Fibroblast of peridontal ligament (primary cell): ENCODE measurements around the gene ADRM1.

Experiments
- DNase-seq: peaks from one replicate; pipeline ENCODE4 v3.0.0-alpha.2; 2010; ENCODE audit errors: extremely low read depth

Gene ADRM1

DNA sequence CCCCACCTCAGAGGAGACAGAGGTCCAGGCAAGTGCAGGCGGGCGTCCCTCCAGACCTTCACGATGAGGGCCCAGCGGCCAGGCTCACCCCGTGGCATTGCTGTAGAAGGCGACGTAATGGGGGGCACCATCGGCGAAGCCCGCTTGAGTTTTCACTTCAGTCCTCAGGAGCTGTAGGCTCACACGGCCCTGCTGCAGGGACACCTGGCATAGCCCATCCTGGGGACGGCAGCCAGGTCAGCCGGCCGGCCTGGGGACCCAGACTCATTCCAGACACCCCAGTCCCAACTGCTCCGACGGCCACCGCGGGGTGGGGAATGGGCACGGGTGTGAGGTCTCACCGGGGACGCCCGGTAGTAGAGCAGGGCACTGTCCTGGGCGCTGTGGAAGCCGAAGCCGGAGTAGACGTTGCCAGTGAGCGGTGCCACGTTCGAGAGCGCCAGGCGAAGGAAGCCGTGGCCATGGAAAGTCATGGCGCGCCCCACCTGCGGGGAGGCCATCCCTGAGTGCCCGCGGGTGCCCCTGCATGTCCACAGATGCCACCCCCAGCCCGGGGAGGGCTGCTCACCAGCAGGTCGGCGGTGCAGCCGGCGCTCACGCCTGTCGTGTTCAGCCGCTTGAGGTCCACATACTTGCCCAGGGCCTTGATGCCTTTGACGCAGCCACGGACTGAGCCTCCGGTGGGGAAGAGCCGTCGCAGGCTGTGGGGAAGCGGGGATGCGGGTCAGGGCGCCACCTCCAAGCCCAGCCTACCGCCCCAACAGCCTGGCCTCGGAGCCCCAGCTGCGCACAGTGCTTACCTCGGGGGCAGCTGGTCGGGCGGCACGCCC lies 9.2 kb downstream of the ADRM1 start:
- no peak for DNase-seq

DNA sequence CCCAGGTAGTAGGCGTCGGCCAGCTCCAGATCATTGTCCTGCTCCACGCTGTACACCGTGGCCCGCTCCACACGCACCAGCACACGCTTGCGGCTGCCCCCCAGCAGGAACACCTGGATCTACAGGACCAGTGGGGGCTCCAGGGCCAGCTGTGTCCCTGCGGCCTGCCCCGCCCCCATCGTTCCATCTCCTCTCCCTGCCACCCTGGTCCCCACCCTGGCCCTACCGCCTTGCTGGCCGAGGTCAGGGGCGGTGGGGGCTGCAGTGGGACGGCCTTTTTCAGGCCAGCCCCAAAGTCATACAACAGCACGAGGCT lies 9.8 kb downstream of the ADRM1 start:
- DNase-seq = no peak

- DNase-seq = no peak
Measured at GRCh38 chr20:62313021-62313420, 10.2 kb downstream of the ADRM1 start.

DNA sequence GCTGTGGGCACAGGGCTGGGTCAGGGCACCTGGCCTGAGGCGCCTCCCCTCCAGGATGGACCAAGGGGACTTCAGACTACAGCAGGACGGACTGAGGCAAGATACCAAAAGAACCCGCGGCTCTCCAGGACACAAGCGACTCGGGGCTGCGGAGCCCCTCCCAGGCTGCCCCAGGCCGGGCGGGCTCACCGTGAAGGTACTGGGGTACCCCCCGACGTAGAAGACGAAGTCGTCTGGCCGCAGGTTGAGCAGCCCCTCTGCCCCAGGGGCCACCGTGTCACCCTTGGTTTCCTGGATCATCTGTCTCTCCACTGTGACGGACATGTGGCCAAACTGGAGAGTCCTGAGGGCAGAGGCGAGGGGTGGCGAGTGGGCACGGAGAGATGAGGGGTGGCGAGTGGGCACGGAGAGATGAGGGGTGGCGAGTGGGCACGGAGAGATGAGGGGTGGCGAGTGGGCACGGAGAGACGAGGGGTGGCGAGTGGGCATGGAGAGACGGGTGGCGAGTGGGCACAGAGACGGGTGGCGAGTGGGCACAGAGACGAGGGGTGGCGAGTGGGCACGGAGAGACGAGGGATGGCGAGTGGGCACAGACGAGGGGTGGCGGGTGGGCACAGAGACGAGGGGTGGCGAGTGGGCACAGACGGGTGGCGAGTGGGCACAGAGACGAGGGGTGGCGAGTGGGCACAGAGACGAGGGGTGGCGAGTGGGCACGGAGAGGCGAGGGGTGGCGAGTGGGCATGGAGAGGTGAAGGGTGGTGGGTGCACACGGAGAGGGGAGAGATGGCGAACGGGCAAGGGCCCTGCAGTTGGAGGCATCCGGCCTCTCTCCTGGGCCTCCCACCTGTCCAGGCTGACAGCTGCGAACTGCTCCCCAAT lies 10.9 kb downstream of the ADRM1 start:
- no peak for DNase-seq

DNA sequence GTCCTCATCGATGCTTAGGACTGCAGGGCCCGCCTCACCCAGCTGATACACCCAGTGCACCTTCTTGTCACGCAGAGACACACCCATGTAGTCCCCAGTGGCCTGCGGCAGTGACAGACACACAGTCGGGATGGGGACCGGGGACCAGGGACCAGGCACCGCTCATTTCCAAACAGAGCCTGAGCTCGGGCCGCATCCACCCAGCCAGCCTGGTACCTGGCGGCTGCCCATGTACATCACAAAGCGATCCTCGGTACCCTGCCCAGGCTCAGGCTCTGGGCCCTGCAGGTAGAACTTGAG lies 11.5 kb downstream of the ADRM1 start:
- no peak for DNase-seq

DNA sequence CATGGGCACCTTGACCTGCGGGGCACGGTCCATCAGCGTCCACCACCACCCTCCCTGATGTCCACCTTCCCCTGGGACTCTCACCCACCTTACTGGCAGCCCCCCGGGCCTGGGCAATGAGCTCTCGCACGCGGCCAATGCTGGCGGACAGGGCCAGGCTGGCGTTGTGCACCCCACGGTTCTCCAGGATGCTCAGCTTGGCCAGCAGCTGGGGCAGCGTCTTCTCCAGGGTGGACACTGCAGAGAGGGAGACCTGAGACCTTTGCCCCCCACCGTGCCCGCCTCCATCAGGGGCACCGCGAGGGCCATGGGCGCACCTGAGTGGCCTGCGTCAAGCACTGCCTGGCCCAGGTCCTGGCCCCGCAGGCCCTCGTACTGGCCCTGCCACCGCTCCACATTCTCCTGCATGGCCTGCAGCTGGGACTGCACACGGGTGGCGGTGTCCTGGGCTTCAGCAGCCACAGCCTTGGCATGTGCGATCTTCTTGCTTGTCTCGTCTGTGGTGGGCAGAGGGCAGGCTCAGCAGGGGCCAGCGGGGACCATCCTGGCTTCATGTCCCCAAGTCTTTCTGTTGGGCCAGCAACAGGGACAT lies 12.0 kb downstream of the ADRM1 start:
- DNase-seq = no peak

- no peak for DNase-seq
Measured at GRCh38 chr20:62315773-62316172, 13.0 kb downstream of the ADRM1 start.

- DNase-seq = no peak
Measured at GRCh38 chr20:62316331-62317166, 13.8 kb downstream of the ADRM1 start.

- no peak for DNase-seq
Measured at GRCh38 chr20:62317167-62317655, 14.4 kb downstream of the ADRM1 start.

DNA sequence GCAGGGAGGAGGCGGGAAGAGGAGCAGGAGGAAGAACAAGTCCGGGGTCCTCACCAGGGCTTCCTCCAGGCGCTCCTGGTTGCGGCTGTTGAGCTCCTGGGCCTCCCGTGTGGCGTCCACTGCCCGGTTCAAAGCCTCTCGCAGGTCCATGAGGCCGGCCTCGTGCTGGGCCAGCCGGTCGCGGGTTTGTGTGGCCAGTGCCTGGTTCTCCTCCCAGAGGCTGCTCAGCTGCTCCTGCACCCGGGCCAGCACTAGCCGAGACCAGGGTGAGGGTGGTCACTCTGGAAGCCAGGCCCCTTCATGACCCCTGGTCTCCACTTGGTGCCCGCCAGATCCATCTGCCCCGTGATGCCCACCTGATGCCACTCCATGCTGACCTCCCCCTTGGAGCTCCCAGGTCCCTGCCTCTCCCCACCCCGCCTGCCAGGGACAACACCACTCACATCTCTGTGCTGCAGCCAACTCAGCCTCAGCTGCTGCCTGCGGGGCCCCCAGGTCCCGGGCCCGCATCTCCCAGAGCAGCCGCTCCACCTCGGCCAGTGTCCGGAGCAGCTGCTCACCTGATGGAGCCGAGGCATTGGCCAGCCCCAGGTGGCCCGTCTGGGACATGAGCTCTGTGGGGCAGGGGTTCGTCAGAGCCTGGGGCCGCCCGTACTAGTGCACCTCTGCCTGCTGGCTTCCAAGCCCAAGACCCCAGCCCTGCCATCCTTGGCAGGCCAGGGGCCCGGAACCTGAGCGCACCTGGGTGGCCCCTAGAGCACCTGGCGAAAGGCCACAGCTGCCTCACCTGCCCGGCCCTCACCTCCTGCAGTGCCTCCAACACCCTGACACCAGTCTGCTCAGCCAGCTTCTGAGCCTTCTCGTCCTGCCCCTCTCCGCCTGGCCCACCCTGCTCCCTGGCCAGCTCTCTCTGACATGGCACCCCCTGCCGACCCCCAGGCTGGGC lies 15.9 kb downstream of the ADRM1 start:
- no peak for DNase-seq

DNA sequence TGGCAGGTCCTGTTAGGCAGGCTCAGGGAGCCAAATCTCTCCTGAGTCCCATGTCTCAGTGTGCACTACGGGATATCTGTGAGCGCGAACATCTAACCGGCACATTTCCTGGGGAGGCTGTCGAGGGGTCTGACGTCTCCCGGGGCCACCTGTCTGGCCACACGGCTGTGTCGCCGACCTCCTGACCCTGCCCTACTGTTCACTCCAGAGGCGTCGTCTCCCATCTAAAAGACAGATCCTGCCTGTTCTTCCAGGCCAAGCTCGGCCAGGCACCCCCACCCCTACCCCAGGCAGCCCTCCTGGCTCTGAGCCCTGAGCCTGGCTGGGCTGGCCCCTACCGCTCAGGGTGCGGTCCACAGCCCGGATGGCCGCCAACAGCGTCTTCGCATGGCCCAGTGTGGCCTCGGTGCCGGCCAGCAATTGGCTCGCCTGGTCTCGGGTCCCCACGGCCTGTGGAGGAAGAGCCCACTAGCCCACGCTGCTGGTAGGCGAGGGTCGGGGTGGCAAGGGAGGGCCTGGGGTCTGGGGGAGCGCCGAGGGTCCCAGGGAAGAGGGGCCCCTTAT lies 16.6 kb downstream of the ADRM1 start:
- no peak for DNase-seq

GRCh38 chr20:62320581-62321354 lies 18.0 kb downstream of the ADRM1 start:
- no peak for DNase-seq

- no peak for DNase-seq
Measured at GRCh38 chr20:62321521-62321948, 18.7 kb downstream of the ADRM1 start.

DNA sequence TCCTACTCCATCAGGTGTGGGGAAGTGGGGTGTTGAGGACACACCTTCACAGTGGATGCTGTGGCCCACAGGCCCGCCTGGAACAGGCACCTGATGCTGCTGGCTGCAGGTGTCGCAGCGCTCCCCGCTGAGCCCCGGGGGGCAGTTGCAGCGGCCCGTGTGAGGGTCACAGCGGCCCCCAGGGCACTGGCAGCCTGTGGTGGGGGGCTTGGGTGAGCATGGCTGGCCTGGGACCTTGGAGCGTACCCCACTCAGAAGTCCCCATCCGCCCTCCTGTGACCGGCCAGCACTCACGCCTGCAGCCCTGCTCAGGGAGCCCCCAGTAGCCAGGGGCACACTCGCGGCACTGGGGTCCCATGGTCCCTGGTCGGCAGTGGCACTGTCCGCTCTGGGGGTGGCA lies 19.2 kb downstream of the ADRM1 start:
- no peak for DNase-seq

DNA sequence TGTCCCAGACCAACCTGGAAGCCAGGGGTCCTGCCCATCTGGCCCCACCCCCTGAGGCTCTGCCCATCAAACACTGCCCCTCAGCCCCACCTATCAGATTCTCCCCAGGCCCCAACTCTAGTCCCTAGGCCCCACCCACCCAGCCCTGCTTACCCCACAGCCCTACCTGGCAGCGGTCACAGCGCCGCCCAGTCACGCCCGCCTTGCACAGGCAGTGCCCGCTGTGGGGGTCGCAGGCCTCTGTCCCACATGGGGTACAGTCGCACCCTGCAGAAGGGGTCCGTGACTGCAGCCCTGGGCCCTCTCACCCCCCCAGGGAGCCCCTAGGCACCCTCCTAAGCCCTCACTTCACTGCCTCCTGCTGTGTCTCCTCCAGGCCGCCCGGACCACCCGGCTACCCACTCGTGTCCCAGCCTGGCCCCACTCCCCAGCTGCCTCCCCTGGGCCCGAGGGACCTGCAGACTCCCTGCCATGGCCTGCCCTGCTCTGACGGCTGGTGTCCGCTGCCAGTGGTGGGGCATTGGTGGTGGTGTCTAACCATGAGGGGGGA lies 19.8 kb downstream of the ADRM1 start:
- DNase-seq = no peak

- no peak for DNase-seq
Measured at GRCh38 chr20:62323146-62323979, 20.6 kb downstream of the ADRM1 start.

GRCh38 chr20:62323980-62324906 lies 21.4 kb downstream of the ADRM1 start:
- no peak for DNase-seq
